ENCODE measurements around the gene PLA2G12A.

- TF ChIP-seq CTCF (IDR thresholded peaks at IDR 0.05; ENCODE audit: borderline replicate concordance, extremely low read depth, low read length, poor library complexity, severe bottlenecking) = no peak
- no peak for TF ChIP-seq EZH2 (IDR thresholded peaks at IDR 0.05; ENCODE audit: borderline replicate concordance, low read depth, low read length, severe bottlenecking)
These were observed 1.5 kb downstream of the PLA2G12A start for GRCh38 chr4:109728385-109728784.
